CD14-positive monocyte (primary cell): ENCODE results near the gene SUSD6. TPM values are rescaled to one million over a fixed set of nuclear protein-coding genes. Genes with fewer than 3 reads are reported as not detected.

Experiments
- DNase-seq, 3 donors: peaks; one replicate each; pipeline ENCODE4 v3.0.0-alpha.2; 2011 to 2022
- H2AFZ ChIP-seq: 2 replicates; pipeline ENCODE4 v1.6.0; 2012; ENCODE audit warnings: mild to moderate bottlenecking, low read depth, low read length, inconsistent platforms; ENCODE audit not compliant: insufficient read depth, poor library complexity, severe bottlenecking
- H3K27ac ChIP-seq, 2 donors: 1 replicate in 1 of 2; 2 replicates in 1 of 2; pipeline ENCODE4 v1.5.1; 2012 to 2013; ENCODE audit warnings: low read length in 2 of 2, control low read depth in 1 of 2, inconsistent platforms in 1 of 2, low read depth in 1 of 2, mild to moderate bottlenecking in 1 of 2
- H3K27me3 ChIP-seq, 2 donors: one replicate each; pipeline versions ENCODE4 v1.6.0 to v1.6.1; 2011 to 2013; ENCODE audit warnings: low read length in 2 of 2; ENCODE audit not compliant: control insufficient read depth in 2 of 2, insufficient read depth in 2 of 2
- H3K36me3 ChIP-seq, 2 donors: replicated peaks in 1 of 2; 1 replicate in 1 of 2; 2 replicates in 1 of 2; pipeline versions ENCODE4 v1.5.1 to v1.6.1; 2012 to 2013; ENCODE audit warnings: low read length in 2 of 2, control low read depth in 1 of 2, inconsistent platforms in 1 of 2, mild to moderate bottlenecking in 1 of 2; ENCODE audit not compliant: insufficient read depth in 2 of 2, control insufficient read depth in 1 of 2
- H3K4me1 ChIP-seq, 2 donors: 1 replicate in 1 of 2; 2 replicates in 1 of 2; pipeline versions ENCODE4 v1.5.1 to v1.6.1; 2012 to 2013; ENCODE audit warnings: low read length in 2 of 2, control low read depth in 1 of 2, inconsistent platforms in 1 of 2, mild to moderate bottlenecking in 1 of 2, moderate library complexity in 1 of 2; ENCODE audit not compliant: insufficient read depth in 2 of 2, control insufficient read depth in 1 of 2
- H3K4me2 ChIP-seq: replicated peaks from 2 replicates; pipeline ENCODE3; 2012; ENCODE audit warnings: low read length, moderate library complexity, mild to moderate bottlenecking; ENCODE audit not compliant: poor library complexity, severe bottlenecking; ENCODE audit errors: extremely low read depth
- H3K4me3 ChIP-seq, 3 experiments: fragments of 200-600 bp in 1 of 3; sonication (generic) in 1 of 3; replicated peaks in 1 of 3; 1 replicate in 2 of 3; 2 replicates in 1 of 3; pipeline ENCODE4 v1.5.1; 2011 to 2013; ENCODE audit warnings: low read length in 3 of 3, mild to moderate bottlenecking in 3 of 3, control low read depth in 2 of 3, low read depth in 2 of 3, inconsistent platforms in 1 of 3, moderate library complexity in 1 of 3
- H3K79me2 ChIP-seq: 2 replicates; pipeline ENCODE4 v1.6.0; 2012; ENCODE audit warnings: mild to moderate bottlenecking, control low read depth, inconsistent platforms, low read length, moderate library complexity; ENCODE audit not compliant: insufficient read depth
- H3K9ac ChIP-seq: 2 replicates; pipeline ENCODE4 v1.6.0; 2017; ENCODE audit warnings: low read length, mild to moderate bottlenecking; ENCODE audit not compliant: insufficient read depth, poor library complexity, severe bottlenecking
- H3K9me3 ChIP-seq, 2 donors: replicated peaks in 1 of 2; 1 replicate in 1 of 2; 2 replicates in 1 of 2; pipeline versions ENCODE4 v1.5.1 to v1.6.1; 2012 to 2013; ENCODE audit warnings: low read length in 2 of 2, control low read depth in 1 of 2; ENCODE audit not compliant: control insufficient read depth in 1 of 2, insufficient read depth in 1 of 2
- H4K20me1 ChIP-seq: 2 replicates; pipeline ENCODE4 v1.6.0; 2012; ENCODE audit warnings: mild to moderate bottlenecking, low read length, control low read depth, moderate library complexity; ENCODE audit not compliant: insufficient read depth
- H3K27ac Mint-ChIP-seq, 7 donors: one replicate each; pipeline ENCODE4 v1.8.0; 2020; ENCODE audit warnings: mild to moderate bottlenecking in 7 of 7, mixed read lengths in 7 of 7, moderate library complexity in 6 of 7, inconsistent platforms in 2 of 7
- H3K27me3 Mint-ChIP-seq, 3 donors: one replicate each; pipeline ENCODE4 v1.8.0; 2021 to 2022; ENCODE audit warnings: low read depth in 3 of 3, mild to moderate bottlenecking in 3 of 3, mixed read lengths in 3 of 3, moderate library complexity in 3 of 3, inconsistent platforms in 1 of 3
- H3K36me3 Mint-ChIP-seq, 2 donors: one replicate each; pipeline ENCODE4 v1.8.0; 2020; ENCODE audit warnings: mixed read lengths in 2 of 2, inconsistent platforms in 1 of 2, mild to moderate bottlenecking in 1 of 2
- H3K4me1 Mint-ChIP-seq: one replicate; pipeline ENCODE4 v1.8.0; 2020; ENCODE audit warnings: mild to moderate bottlenecking, mixed read lengths
- H3K4me3 Mint-ChIP-seq, 2 donors: one replicate each; pipeline ENCODE4 v1.8.0; 2020; ENCODE audit warnings: mild to moderate bottlenecking in 2 of 2, mixed read lengths in 2 of 2, moderate library complexity in 1 of 2
- H3K9me3 Mint-ChIP-seq, 7 donors: one replicate each; pipeline ENCODE4 v1.8.0; 2020 to 2022; ENCODE audit warnings: mixed read lengths in 7 of 7, mild to moderate bottlenecking in 6 of 7, moderate library complexity in 6 of 7, inconsistent platforms in 2 of 7
- WGBS: methylation state at CpG from one replicate; pipeline ENCODE4 v1.1.5; 2013; ENCODE audit warnings: missing lambda C conversion rate; ENCODE audit not compliant: insufficient coverage; 5-methylcytosine and 5-hydroxymethylcytosine counted together
- intact Hi-C, 2 donors: fragments of 100-400 bp; cut with micrococcal nuclease; formaldehyde crosslinking; loops; one replicate each; pipeline versions ENCODE4 v1.15.0 to v1.15.1; 2023
- polyA plus RNA-seq, 3 donors: library from polyadenylated mRNA; depleted of rRNA in 1 of 3; unstranded in 2 of 3; stranded (reverse) in 1 of 3; fragments of 300-500 nt in 2 of 3; fragments of >200 nt in 1 of 3; fragmentation: Illumina TruSeq in 2 of 3; gene quantifications; 1 replicate in 2 of 3; 2 replicates in 1 of 3; pipeline ENCODE4 v1.2.3, GENCODE V29; 2012 to 2021
- TF ChIP-seq, protein P1 (sequence below): fragments of 200-600 bp; IDR thresholded peaks from one replicate; pipeline ENCODE4 v1.8.0; 2022; ENCODE audit warnings: antibody characterized with exemption, mild to moderate bottlenecking

SUSD6 gene
- polyA plus RNA-seq, 3 donors, result 17.3 to 81.8 (median 30.1) TPM

DNA sequence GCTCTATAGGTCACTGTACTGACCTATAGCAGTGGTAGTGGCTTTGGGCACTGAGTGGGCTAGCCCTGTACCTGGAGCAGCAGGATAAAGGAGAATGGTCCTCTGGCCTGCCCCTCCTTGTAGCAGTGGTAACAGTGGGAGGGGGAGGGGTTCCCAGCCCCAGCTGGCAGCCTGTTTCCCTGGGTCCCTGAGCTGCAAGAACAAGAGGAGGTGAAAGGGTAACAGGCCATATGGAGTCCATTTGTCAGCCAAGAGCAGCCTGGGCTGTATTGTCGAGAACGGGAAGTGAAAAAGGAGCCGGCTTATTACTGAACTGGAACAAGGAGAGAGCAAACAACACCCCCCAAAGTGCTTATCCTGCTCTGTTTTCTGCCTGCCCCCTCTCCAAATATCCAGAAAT, 81.7 kb downstream of the SUSD6 start:
- peak overlapping the region; percentile 65 to 85 for H3K27ac ChIP-seq
- peak overlapping the region in 1 of 3 experiments; percentile 41 for H3K4me3 ChIP-seq
- Mint-ChIP-seq H3K36me3 (peaks cover 31 to 32% of the 10 kb centered on the region in 2 donors), H3K27me3 (no peaks in the 10 kb centered on the region), H3K27ac (peak overlapping the region; percentile 82 to 95 (median 92)), H3K4me1 (peaks cover 72% of the 10 kb centered on the region), H3K9me3 (peaks cover 0 to 2% (median 0%) of the 10 kb centered on the region in 7 donors), H3K4me3 (peak overlapping the region in 1 of 2 donors; percentile 62)
- no peaks in the 10 kb centered on the region for H3K9me3 ChIP-seq
- DNase-seq, result peak in 2 of 3 donors; percentile 67 to 68
- intact Hi-C loops, result loop anchor here in 1 of 2 donors (5.0 kb wide), 1 partner anchor 36 kb away; no protein-coding TSS in a partner anchor
- no peak overlapping the region for H2AFZ ChIP-seq
- peak overlapping the region; percentile 52 for H3K4me2 ChIP-seq
- peaks cover 60 to 64% of the 10 kb centered on the region in 2 donors for H3K4me1 ChIP-seq
- peaks cover 99% of the 10 kb centered on the region for H4K20me1 ChIP-seq
- H3K9ac ChIP-seq, result no peak overlapping the region
- H3K27me3 ChIP-seq, result no peaks in the 10 kb centered on the region
- H3K36me3 ChIP-seq, result peaks cover 0 to 27% of the 10 kb centered on the region in 2 donors
- peaks cover 100% of the 10 kb centered on the region for H3K79me2 ChIP-seq
- TF ChIP-seq, protein P1, sequence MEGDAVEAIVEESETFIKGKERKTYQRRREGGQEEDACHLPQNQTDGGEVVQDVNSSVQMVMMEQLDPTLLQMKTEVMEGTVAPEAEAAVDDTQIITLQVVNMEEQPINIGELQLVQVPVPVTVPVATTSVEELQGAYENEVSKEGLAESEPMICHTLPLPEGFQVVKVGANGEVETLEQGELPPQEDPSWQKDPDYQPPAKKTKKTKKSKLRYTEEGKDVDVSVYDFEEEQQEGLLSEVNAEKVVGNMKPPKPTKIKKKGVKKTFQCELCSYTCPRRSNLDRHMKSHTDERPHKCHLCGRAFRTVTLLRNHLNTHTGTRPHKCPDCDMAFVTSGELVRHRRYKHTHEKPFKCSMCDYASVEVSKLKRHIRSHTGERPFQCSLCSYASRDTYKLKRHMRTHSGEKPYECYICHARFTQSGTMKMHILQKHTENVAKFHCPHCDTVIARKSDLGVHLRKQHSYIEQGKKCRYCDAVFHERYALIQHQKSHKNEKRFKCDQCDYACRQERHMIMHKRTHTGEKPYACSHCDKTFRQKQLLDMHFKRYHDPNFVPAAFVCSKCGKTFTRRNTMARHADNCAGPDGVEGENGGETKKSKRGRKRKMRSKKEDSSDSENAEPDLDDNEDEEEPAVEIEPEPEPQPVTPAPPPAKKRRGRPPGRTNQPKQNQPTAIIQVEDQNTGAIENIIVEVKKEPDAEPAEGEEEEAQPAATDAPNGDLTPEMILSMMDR, result no peak
- WGBS, result 4% methylated on average over 3 of the region's 3 CpGs

DNA sequence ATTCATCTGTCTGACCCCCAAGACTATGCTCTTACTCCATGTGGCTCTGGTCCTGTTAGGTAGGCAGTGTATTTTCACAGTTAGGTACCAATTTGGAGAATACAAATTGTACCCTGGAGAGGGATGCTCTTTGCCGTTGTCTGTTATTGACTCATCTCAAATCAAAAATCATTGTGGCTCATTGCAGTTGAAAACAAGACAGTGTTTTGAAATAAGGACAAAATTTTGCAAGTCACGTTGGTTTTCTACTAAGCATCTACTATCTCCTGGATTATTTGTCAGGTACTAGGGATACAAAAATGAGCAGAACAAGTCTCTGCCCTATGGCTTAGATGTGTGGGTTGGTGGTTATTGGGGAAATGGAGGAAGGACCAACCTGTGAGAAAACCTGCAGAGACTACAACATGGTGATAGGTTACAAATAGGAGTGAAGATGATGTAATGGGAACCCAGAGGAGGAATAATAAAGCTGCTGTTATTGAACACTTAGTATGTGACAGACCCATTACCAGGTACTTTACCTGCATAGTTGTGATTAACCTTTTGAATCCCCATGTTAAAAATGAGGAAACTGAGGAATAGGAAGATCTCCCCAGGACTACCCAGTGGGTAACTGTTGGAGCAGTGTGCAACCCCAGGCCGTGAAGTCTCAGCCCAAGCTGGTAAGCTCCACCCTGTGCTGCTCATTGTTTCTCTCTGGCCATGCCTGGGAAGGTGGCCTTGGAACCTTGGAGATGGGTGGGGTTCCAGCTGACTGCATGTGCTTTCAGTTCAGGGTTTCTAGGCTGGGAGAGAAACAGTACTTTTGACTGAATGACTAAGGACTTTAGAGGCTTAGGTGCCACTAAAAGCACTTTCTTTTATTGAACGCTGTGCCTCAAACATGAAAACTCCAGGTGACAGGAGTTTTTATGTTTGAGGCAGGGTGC, 82.7 kb downstream of the SUSD6 start:
- H3K4me2 ChIP-seq, result peak overlapping the region; percentile 52
- peaks cover 0 to 21% of the 10 kb centered on the region in 2 donors for H3K36me3 ChIP-seq
- H3K79me2 ChIP-seq, result peaks cover 100% of the 10 kb centered on the region
- DNase-seq, result peak in 2 of 3 donors; percentile 48
- 0% methylated on average over 2 of the region's 4 CpGs for WGBS
- peaks cover 99% of the 10 kb centered on the region for H4K20me1 ChIP-seq
- peaks cover 0 to 2% (median 0%) of the 10 kb centered on the region in 7 donors for H3K9me3 Mint-ChIP-seq
- no peak overlapping the region for H2AFZ ChIP-seq
- H3K4me3 Mint-ChIP-seq, result peak overlapping the region in 1 of 2 donors; percentile 62
- H3K9ac ChIP-seq, result peak overlapping the region; percentile 22
- TF ChIP-seq, protein P1, result no peak
- H3K27me3 Mint-ChIP-seq, result no peaks in the 10 kb centered on the region
- H3K9me3 ChIP-seq, result no peaks in the 10 kb centered on the region
- intact Hi-C loops, result loop anchor here in 1 of 2 donors (5.0 kb wide), 1 partner anchor 37 kb away; no protein-coding TSS in a partner anchor
- no peaks in the 10 kb centered on the region for H3K27me3 ChIP-seq
- peak overlapping the region; percentile 82 to 95 (median 92) for H3K27ac Mint-ChIP-seq
- peaks cover 27 to 31% of the 10 kb centered on the region in 2 donors for H3K36me3 Mint-ChIP-seq
- peaks cover 67% of the 10 kb centered on the region in 2 donors for H3K4me1 ChIP-seq
- H3K4me3 ChIP-seq, result peak overlapping the region in 1 of 3 experiments; percentile 41
- H3K4me1 Mint-ChIP-seq, result peaks cover 82% of the 10 kb centered on the region
- peak overlapping the region; percentile 81 to 85 for H3K27ac ChIP-seq
